NCI-H1694 treated with DMSO at 0.1 percent for 48 hours (cell line): Measurements from ENCODE around the gene ZSCAN10.
"Not testable (repeated sequence)": the region's sequence is repeated elsewhere in the genome, so short reads cannot be mapped to it uniquely, and the experiment has no call there.

Experiments used
- DNase-seq: peaks from one replicate; lab custom pipeline; 2025; lab: John Stamatoyannopoulos, UW

Gene ZSCAN10

DNA sequence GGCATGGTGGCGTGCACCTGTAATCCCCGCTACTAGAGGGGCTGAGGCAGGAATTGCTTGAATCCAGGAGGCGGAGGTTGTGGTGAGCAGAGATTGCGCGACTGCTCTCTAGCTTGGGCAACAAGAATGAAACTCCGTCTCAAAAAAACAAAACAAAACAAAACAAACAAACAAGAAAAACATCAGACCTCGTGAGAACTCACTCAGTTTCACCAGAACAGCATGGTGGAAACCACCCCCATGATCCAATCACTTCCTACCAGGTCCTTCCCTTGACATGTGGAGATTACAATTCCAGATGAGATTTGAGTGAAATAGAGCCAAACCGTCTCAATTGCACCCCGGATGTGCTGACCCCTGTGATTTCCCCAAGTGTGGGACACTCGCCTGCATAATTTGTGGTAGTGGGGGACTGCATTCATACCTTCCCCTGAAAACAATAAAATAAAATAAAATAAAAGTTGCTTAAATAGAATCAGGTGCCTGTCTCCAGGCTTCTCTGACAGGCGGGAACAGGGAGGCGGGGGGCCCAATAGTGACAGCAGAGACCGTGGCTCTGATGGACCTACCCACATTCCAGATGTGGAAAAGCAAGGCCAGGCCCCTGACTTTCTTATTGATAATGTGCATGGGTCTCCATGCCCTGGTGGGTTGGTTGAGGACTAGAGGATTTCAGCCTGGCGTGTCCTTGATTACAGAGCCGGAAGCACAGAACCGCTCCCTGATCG is 13.1 kb downstream of the ZSCAN10 start:
- DNase-seq: no peak

DNA sequence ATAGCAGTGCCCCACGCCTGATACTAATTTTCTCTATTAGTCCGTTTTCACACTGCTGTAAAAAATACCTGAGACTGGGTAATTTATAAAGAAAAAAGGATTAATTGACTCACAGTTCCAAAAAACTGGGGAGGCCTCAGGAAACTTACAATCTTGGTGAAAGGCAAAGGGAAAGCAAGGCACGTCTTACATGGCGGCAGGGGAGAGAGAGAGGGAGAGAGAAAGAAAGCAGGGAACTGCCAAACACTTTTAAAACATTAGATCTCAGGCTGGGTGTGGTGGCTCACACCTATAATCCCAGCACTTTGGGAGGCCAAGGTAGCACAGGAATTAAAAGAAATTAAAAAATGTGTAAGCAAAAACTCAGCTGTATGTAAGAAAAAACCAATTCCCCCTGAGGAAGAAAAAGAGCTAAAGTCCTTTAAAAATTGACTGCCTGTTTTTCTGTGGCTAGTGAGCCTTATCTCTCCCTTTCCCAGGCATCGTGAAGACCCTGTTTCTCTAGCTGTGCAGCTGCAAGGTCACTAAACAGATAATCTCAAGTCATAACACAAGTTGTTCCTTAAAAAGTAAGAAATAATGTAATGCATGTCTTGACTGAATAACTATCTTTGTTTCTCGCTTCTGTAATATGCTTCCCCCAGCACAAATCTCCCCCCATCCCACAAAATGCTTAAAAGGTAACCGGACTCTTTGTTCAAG is 14.0 kb downstream of the ZSCAN10 start:
- no peak for DNase-seq

DNA sequence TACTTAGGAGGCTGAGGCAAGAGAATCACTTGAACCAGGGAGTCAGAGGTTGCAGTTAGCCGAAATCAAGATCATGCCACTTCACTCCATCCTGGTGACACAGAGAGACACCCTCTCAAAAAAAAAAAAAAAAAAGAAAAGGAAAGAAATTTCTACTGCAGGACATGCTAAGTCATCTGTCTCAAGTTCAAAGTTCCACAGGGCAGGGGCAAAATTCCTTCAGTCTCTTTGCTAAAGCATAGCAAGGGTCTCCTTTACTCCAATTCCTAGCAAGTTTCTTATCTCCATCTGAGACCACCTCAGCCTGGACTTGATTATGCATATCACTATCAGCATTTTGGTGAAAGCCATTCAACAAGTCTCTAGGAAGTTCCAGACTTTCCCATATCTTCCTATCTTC is 14.6 kb downstream of the ZSCAN10 start:
- no peak for DNase-seq

DNA sequence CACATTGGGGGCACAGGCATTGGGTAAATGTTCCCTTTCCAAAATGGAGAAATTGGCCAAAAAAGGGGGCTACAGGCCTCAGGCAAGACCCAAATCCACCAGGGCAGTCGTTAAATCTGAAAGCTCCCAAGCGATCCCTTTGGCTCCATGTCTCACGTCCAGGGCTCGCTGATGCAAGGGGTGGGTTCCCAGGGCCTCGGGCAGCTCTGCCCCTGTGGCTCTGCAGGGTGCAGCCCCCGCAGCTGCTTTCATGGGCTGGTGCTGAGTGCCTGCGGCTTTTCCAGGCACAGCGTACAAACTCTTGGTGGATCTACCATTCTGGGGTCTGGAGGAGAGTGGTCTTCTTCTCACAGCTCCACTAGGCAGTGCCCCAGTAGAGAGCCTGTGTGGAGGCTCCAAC is 15.7 kb downstream of the ZSCAN10 start:
- DNase-seq: not testable (repeated sequence)

DNA sequence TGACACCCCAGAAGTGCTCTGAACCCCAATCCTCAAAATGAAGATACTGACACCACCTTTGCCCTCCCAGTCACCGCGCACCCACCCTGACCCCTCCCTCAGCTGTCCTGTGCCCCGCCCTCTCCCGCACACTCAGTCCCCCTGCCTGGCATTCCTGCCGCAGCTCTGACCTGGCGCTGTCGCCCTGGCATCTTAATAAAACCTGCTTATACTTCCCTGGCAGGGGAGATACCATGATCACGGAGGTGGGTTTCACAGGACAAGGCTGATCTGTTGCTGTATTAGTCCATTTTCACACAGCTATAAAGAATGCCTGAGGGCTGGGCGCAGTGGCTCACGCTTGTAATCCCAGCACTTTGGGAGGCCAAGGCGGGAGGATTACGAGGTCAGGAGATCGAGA is 17.1 kb downstream of the ZSCAN10 start:
- not testable (repeated sequence) for DNase-seq

DNA sequence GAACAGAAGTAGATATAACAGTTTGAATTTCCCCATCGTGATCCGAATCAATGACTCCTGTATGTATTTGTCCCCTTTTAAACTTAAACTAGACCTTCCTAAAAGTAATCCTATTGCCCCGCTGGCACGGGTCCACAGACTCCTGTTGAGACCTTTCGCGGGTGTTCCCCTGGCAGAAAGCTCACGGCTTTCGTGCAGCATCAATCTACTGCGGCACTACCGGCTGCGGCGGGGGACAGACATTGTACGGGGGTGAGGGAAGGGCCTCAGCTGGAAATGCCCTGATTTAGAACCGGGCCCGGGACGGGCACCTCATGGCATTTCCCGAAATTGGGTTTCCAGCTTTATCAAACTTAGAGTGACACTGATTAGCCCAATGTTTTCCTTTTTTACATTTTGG is 19.1 kb downstream of the ZSCAN10 start:
- no peak for DNase-seq

DNA sequence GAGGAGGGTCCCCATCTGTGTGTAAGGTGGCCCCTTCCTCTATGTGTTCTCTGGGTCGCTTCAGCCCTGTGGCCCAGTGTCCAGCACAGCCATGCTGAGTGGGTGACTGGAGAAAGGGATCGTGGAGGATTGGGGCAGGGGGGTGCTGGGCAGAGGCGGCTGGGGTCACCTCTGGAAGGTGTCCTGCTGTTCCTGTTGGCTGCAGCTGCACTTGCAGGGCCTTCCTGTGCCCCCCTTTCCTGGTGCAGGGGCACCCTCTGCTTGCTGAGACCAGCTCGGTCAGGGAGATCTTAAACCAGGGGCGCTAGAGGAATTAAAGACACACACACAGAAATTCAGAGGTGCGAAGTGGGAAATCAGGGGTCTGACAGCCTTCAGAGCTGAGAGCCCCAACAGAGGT is 22.5 kb downstream of the ZSCAN10 start:
- DNase-seq: no peak

DNA sequence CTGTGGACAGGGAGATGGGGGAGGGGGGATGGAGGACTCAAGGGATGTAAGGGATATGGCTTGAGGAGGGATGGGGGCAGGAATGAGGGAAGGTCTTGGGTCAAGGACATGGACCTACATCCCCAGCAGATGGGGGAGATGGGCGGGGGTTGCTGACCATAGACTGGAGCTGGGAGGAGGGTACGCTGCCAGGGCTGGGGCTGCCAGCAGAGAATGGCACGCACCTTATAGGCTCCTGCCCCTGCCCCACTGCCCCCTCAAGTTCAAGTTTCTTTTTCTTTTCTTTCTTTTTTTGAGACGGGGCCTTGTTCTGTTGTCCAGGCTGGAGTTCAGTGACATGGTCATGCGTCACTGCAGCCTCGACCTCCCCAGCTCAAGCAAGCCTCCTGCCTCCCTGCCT is 23.1 kb downstream of the ZSCAN10 start:
- not testable (repeated sequence) for DNase-seq

DNA sequence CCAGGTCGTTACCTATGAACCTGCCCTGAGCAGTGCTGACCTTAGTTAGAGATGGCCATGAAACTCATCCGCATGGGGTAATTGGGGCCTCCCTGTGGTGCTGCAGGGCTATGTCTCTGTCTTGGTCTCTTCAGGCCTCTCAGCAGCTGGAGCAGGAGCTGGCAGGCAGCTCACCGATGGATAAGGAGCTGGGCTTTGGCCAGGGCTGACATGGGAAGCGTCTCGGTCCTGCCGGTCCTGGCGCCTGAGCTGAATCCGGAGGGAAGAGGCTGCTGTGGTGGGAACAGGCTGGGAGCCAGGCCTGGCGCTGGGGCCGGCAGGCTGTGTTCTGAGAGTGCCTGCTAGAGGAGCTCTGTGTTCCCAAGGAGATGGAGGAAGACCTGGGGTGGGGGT is 23.6 kb downstream of the ZSCAN10 start:
- DNase-seq: no peak

DNA sequence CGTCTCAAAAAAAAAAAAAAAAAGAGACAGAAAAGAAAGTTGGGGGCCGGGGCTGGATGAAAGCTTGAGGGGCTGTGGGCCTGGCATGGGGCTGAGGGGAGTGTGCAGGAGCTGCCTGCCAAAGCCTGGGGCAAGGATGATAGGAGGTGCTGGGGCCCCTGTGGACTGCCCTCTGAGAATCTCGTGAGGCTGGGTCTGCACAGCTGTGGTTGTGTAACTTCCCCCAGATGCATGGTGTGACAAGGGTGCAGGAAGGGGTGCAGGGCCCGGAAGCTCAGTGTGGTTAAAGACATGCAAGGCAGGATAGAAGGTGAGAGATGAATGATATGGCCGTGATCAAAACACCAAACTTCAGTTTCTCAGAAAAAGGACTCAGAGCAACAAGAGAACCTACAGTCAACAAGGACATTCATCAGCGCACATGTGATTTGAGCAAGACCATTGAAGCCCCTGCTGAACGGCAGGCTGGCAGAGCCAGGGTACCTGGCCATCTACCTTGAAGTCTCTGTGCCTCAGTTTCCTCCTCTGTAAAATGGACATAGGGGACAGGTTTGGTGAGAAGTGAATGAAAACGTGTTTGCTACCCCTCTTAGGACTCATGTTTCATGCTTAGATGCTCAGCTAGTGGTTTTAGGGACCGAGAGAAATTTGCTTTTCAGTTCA is 24.1 kb downstream of the ZSCAN10 start:
- DNase-seq: no peak

DNA sequence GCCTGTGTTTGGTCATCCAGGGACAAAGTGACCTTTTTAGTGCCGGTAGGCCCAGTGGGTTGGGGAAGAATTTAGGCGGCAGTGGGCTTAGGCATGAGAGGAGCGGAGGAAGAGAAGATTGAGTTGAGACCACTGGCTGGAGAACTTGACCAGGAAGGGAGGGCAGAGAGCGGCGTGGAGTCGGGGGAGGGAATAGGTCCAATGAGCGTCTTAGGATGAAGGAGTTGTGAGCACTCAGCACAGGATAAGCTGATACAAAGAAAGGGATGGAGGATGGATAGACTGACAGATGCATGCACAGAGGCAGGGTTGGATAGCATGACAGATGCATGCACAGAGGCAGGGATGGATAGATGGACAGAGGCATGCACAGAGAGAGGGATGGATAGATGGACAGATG is 25.6 kb downstream of the ZSCAN10 start:
- DNase-seq: no peak

DNA sequence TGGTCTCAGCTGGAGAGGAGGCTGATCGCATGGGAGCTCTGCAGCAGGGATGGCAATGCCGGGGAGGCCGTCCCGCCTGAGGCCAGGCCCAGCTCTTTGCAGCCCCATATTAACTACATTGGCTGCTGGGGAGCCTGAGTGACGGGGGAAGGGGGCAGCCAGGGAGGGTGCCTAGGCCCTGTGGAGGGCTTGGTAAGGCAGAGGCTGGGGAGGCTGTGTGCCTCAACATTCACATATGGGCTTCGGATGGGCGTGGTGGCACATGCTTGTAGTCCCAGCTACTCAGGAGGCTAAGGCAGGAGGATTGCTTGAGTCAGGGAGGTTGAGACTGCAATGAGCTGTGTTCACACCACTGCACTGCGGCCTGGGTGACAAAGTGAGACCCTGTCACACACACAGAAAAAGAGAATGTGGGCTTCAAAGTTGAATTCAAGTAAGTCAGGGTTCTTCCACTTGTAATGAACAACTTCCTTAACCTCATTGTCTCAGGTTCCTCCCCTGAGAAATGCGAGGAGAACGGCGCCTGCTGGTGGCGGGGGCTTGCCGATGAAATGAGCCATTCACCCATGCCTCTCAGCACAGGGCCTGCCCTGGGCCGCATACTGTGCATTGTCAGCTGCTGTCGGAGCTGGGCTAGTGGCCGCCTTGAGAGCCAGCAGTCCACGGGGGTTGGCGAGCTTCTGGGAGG is 26.4 kb downstream of the ZSCAN10 start:
- DNase-seq: not testable (repeated sequence)

DNA sequence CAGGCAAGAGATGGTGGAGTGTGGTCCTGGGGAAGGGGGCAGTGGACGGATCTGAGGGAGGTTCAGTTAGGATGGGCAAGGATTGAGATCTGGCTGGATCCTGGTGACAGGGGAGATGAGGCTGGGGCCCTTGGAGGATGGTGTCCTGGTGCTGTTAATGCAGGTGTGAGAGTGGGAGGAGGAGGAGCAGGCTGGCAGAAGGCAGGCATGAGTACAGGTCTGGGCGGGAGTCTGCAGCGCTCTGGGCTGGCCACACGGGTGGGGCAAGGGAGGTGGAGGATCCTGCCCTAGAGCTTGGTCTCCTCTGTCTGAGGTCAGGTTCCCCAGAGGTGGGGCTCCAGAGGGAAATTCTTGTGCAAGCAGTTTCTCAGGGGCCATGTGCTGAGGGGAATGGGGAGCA is 26.9 kb downstream of the ZSCAN10 start:
- DNase-seq: not testable (repeated sequence)

DNA sequence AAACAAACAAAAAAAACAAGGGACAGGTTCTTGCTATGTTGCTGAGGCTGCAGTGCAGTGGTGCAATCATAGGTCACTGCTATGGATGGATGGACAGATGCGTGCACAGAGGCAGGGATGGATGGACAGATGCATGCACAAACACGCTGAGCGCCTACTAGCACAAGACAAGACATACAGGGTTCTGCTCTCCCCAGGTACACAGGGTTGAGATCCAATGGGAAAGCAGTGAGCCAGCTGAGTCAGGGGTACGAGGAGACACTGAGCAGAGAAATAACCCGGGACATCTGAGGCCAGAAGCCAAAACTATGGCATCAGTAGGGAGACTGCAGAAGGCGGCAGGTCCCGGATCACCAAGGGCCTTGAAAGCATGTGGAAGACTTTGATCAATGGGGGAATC is 27.4 kb downstream of the ZSCAN10 start:
- DNase-seq: no peak

DNA sequence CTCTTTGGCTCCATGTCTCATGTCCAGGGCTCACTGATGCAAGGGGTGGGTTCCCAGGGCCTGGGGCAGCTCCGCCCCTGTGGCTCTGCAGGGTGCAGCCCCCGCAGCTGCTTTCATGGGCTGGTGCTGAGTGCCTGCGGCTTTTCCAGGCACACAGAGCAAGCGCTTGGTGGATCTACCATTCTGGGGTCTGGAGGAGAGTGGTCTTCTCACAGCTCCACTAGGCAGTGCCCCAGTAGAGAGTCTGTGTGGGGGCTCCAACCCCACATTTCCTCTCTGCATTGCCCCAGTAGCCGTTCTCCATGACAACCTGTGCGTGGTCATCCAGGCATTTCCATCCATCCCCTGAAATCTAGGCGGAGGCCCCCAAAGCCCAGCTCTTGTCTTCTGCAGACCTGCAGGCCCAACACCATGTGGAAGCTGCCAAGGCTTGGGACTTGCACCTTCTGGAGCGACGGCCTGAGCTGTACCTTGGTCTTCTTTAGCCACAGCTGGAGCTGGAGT is 28.4 kb downstream of the ZSCAN10 start:
- no peak for DNase-seq

DNA sequence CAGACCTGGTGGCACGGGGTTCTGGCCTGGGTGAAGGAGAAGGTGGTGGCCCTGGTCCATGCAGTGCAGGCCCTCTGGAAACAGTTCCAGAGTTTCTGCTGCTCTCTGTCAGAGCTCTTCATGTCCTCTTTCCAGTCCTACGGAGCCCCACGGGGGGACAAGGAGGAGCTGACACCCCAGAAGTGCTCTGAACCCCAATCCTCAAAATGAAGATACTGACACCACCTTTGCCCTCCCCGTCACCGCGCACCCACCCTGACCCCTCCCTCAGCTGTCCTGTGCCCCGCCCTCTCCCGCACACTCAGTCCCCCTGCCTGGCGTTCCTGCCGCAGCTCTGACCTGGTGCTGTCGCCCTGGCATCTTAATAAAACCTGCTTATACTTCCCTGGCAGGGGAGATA is 29.9 kb downstream of the ZSCAN10 start:
- DNase-seq: not testable (repeated sequence)

DNA sequence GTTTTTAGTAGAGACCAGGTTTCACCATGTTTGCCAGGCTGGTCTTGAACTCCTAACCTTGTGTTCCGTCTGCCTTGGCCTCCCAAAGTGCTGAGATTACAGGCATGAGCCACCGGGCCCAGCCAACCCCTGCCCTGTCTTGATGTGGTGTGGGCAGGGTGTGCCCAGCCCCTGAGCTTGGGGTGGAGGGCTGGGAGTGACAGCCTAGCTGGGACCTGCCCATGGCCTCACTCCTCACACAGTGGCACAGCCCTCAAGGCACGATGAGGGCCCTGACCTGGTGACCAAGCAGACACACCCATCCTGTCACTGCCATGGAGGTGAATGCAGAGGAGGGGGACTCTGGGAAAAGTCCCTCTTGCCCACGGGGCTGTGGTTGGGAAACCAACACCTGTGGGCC is 30.6 kb downstream of the ZSCAN10 start:
- DNase-seq: no peak

DNA sequence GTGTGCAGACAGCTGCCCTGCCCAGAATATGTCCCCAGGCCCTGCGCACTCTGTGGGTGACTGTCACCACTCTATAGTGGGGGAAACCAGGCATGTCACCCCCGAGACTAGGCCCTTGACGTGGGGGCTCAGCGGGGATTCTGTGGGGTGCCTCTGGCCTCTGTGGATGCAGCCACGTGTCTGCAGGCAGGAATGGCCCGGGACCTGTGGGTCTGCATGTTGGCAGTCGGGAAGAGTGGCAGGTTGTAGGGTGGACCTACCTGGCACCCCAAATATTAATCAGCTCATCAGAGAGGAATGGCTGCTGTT is 32.7 kb downstream of the ZSCAN10 start:
- no peak for DNase-seq

DNA sequence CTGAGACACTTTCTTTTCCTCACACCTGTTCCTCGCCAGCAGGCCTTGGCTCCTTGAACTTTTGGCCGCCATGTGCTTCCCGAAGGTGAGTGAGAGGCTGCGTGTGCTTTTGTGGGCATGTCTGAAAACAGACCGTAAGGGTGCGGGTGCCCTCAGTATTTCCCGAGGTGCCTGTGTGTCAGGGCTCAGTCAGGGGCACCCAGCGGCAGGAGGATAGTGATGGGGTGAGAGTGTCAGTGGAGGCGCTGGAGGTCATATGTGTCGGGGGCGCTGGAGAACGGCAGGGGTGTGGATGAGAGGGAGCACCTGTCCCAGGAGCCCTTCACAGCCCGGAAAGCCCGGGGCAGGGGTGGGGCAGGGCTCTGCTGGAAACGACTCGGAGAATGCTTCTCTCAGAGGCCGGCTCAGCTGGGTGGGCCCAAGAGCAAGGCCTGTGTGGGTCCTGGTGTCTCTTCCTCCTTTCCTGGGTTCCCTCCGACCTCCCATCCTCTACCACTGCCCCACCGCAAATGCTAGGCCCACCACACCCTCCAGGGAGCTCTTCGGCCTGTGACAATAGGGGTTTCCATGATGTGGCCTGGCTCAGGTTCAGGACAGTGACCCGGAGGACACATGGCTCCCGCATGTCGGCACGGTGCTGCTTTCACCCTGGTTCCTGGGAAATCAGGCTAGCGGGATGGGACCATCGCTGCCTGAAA is 33.2 kb downstream of the ZSCAN10 start:
- DNase-seq: no peak

DNA sequence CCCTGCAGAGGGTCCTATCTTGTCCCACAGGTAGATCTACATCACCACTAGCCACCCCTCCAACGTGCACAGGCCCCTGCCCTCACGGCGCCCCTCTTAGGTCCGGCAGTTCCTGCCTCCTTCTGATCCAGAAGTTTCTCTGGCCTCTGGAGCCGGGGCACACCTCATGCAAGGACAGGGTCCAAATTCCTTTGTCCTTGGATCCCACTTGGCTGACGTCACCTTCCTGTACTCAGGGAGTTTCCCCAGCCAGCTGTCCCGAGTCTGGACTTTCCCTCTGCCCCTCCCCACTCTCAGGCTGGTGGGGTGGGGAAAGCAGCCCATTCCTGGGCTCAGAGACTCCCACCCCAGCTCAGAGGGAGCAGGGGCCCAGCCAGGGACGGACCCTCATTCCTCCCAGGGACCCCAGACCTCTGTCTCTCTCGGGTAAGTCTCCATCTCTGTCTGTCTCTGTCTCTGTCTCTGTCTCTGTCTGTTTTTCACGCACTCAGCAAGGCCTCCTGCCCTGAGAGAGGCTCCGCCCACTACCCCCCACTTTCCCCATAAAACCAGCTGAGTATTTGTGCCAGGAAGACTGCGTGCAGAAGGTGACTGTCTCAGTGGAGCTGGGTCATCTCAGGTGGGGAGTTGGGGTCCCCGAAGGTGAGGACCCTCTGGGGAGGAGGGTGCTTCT is 33.9 kb downstream of the ZSCAN10 start, which contains the start of gene IL32:
Gene IL32 (plus strand): TSS at position 572 of the 673 bp plus-strand sequence. CDS start 172 bp downstream, outside the sequence.
- no peak for DNase-seq
